Lower lobe of right lung (tissue), 2 donors: ENCODE data around the gene KLHDC8A. TPM values are rescaled to one million over a fixed set of nuclear protein-coding genes. Genes with fewer than 3 reads are reported as not detected.
"Not testable (repeated sequence)": the region's sequence is repeated elsewhere in the genome, so short reads cannot be mapped to it uniquely, and the experiment has no call there.

Experiments
- ATAC-seq, 2 donors: fragments of 200-7000 bp; cut with Tn5 transposase; one replicate each; pipeline ENCODE4 v1.9.1; 2020 to 2022; ENCODE audit warnings: mild to moderate bottlenecking in 2 of 2, moderate library complexity in 2 of 2
- DNase-seq: peaks from one replicate; pipeline ENCODE4 v3.0.0-alpha.2; 2020
- H3K27ac ChIP-seq: fragments of 200-600 bp; one replicate; pipeline ENCODE4 v1.8.0; 2022
- H3K27me3 ChIP-seq: fragments of 200-600 bp; one replicate; pipeline ENCODE4 v1.8.0; 2022; ENCODE audit warnings: low read depth
- H3K36me3 ChIP-seq: fragments of 200-600 bp; one replicate; pipeline ENCODE4 v1.8.0; 2022; ENCODE audit warnings: mild to moderate bottlenecking
- H3K4me1 ChIP-seq: fragments of 200-600 bp; one replicate; pipeline ENCODE4 v1.8.0; 2022
- H3K4me3 ChIP-seq: fragments of 200-600 bp; one replicate; pipeline ENCODE4 v1.8.0; 2022; ENCODE audit warnings: mild to moderate bottlenecking
- H3K9me3 ChIP-seq: fragments of 200-600 bp; one replicate; pipeline ENCODE4 v1.8.0; 2022
- CTCF ChIP-seq: fragments of 200-600 bp; IDR thresholded peaks from one replicate; pipeline ENCODE4 v1.8.0; 2022; ENCODE audit warnings: antibody characterized with exemption, mild to moderate bottlenecking
- intact Hi-C: fragments of 100-400 bp; cut with DNase I; formaldehyde crosslinking; loops from one replicate; pipeline ENCODE4 v1.11.0; 2022
- total RNA-seq: library from RNA; stranded (reverse); fragmentation: NEBNext Ultra II Directional; extraction: Animal tissue kit (Norgen Biotek cat#: 25700); gene quantifications from one replicate; pipeline ENCODE4 v1.2.1, GENCODE V29; 2021
- donor health status: DM: no; HTN: yes; CAD: no; lungs with severe emphysema.

KLHDC8A gene
- total RNA-seq, 1 donor from 2014 or later = 0.97 TPM

GRCh38 chr1:205301842-205302588 lies 54.7 kb downstream of the KLHDC8A start:
- peak in 1 of 2 donors; percentile 2 for ATAC-seq
- no peak for TF ChIP-seq CTCF

GRCh38 chr1:205301205-205301821 lies 55.4 kb downstream of the KLHDC8A start:
- peaks cover 22% of the 10 kb centered on the region for H3K4me1 ChIP-seq
- intact Hi-C loops = no loop called here
- peaks cover 43% of the 10 kb centered on the region for H3K36me3 ChIP-seq
- no peaks in the 10 kb centered on the region for H3K27me3 ChIP-seq
- ATAC-seq (peak; percentile 94 to 95), DNase-seq (peak; percentile 91)
- H3K4me3 ChIP-seq = no peak overlapping the region
- no peaks in the 10 kb centered on the region for H3K9me3 ChIP-seq
- peak overlapping the region; percentile 65 for H3K27ac ChIP-seq
- TF ChIP-seq CTCF = no peak

More at GRCh38 chr1:205301842-205302588, 54.7 kb downstream of the KLHDC8A start:
- DNase-seq = no peak
- Histone ChIP-seq H3K27me3 (no peaks in the 10 kb centered on the region), H3K4me1 (peaks cover 22% of the 10 kb centered on the region), H3K36me3 (peaks cover 50% of the 10 kb centered on the region), H3K9me3 (no peaks in the 10 kb centered on the region), H3K27ac (peak overlapping the region; percentile 65), H3K4me3 (no peak overlapping the region)
- intact Hi-C loops = no loop called here

GRCh38 chr1:205300149-205300548 lies 56.6 kb downstream of the KLHDC8A start:
- Histone ChIP-seq H3K9me3 (no peaks in the 10 kb centered on the region), H3K27me3 (no peaks in the 10 kb centered on the region), H3K27ac (peak overlapping the region; percentile 36), H3K4me1 (peaks cover 22% of the 10 kb centered on the region), H3K4me3 (no peak overlapping the region), H3K36me3 (peaks cover 32% of the 10 kb centered on the region)
- TF ChIP-seq CTCF = no peak
- no peak for ATAC-seq
- DNase-seq = no peak
- intact Hi-C loops = no loop called here

GRCh38 chr1:205298191-205298994 lies 58.3 kb downstream of the KLHDC8A start:
- H3K4me1 ChIP-seq = peaks cover 38% of the 10 kb centered on the region

GRCh38 chr1:205297546-205298177 lies 59.1 kb downstream of the KLHDC8A start:
- H3K27ac ChIP-seq, DNase-seq, ATAC-seq, H3K9me3 ChIP-seq, H3K4me3 ChIP-seq, H3K36me3 ChIP-seq, intact Hi-C loops, H3K27me3 ChIP-seq: not testable (repeated sequence)
- peaks cover 35% of the 10 kb centered on the region for H3K4me1 ChIP-seq

More at GRCh38 chr1:205298191-205298994, 58.3 kb downstream of the KLHDC8A start:
- no peak for TF ChIP-seq CTCF
- H3K27me3 ChIP-seq = no peaks in the 10 kb centered on the region
- H3K36me3 ChIP-seq = peaks cover 14% of the 10 kb centered on the region
- intact Hi-C loops = no loop called here
- no peak overlapping the region for H3K27ac ChIP-seq
- DNase-seq (no peak), ATAC-seq (peak in 1 of 2 donors; percentile 4)
- no peaks in the 10 kb centered on the region for H3K9me3 ChIP-seq
- H3K4me3 ChIP-seq = no peak overlapping the region
